ENCODE measurements around the gene COLEC12. TPM values are rescaled to one million over a fixed set of nuclear protein-coding genes. Genes with fewer than 3 reads are reported as not detected.

COLEC12 gene
- total and polyA plus RNA-seq, 10 of the 15 experiments (the other 5 are each of a cell fraction or from before 2014, with no cell fraction given), result 0.04 to 0.05 TPM; not detected in 8

DNA sequence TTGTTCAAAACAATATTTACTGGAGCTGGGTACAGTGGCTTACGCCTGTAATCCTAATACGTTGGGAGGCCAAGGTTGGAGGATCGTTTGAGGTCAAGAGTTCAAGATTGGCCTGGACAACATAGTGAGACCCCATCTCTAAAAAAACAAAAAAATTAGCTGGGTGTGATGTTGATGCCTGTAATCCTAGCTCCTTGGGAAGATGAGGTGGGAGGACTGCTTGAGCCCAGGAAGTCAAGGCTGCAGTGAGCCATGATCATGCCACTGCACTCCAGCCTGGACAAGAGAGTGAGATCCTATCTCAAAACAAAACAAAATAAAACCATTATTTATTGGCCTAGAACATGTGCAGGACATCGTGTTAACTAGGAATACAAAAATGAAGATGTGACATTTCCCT lies 77.5 kb downstream of the COLEC12 start (continued):
- TF ChIP-seq, protein P1, sequence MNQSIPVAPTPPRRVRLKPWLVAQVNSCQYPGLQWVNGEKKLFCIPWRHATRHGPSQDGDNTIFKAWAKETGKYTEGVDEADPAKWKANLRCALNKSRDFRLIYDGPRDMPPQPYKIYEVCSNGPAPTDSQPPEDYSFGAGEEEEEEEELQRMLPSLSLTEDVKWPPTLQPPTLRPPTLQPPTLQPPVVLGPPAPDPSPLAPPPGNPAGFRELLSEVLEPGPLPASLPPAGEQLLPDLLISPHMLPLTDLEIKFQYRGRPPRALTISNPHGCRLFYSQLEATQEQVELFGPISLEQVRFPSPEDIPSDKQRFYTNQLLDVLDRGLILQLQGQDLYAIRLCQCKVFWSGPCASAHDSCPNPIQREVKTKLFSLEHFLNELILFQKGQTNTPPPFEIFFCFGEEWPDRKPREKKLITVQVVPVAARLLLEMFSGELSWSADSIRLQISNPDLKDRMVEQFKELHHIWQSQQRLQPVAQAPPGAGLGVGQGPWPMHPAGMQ (IDR thresholded peaks at IDR 0.05; ENCODE audit: borderline replicate concordance), result no peak
- TF ChIP-seq RUNX3 (IDR thresholded peaks at IDR 0.05; ENCODE audit: low read length) (no peak), EP300 (IDR thresholded peaks at IDR 0.05; ENCODE audit: borderline replicate concordance in 1 of 2, control insufficient read depth in 1 of 2, low read depth in 2 of 2, low read length in 2 of 2) (no peak)
- TF ChIP-seq, protein P2, sequence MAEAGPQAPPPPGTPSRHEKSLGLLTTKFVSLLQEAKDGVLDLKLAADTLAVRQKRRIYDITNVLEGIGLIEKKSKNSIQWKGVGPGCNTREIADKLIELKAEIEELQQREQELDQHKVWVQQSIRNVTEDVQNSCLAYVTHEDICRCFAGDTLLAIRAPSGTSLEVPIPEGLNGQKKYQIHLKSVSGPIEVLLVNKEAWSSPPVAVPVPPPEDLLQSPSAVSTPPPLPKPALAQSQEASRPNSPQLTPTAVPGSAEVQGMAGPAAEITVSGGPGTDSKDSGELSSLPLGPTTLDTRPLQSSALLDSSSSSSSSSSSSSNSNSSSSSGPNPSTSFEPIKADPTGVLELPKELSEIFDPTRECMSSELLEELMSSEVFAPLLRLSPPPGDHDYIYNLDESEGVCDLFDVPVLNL (IDR thresholded peaks at IDR 0.05; ENCODE audit: low read depth, low read length), result no peak

DNA sequence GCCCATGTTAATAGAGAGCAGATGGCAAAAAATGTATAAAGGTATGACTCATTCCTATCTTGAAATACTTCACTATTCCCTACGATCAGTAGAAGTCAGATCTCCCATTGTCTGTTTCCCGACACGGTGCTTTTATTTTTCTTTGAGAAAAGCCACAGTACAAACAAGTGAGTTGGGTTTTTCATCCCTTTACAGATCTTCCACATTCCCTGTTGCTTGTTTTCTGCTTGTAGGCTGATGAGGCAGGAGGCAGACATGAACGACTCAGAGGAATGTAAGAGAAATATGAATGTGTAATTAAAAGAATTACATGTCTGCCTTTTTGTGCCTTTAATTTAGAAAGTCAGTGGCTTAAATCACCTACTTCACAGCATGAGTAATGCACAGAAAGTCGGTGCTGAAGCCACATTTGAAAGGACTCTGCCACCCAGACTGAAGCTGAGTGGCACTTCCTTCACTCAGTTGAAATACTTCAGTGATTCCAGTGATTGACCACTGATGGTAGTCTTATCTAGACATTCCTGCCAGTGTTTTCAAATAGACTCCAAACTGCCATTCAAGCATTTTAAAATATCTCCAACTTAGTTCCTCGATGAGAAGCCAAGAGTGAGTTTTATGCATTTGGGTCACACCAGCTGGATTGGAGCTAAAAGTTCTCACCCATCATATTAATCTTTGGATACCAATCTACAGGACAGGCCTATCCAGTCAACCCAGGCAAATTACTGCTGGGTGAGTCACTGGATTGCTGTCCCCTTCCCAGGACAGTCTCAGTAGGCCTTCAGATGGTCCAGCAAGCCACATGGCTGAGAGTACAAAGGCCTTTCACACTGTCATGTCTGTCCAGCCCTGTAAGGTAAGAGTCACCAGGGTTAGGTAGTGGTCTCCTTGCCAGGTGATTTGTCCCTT lies 79.0 kb downstream of the COLEC12 start:
- 3% methylated on average over 6 of the region's 6 CpGs for WGBS (ENCODE audit: insufficient coverage, insufficient replicate concordance, low lambda C conversion rate, missing lambda C conversion rate)
- Histone ChIP-seq H3K9me3 (replicated peaks; ENCODE audit: control insufficient read depth, insufficient read depth, low read length) (no peaks in the 10 kb centered on the region), H3K9ac (ENCODE audit: control insufficient read depth, insufficient read depth, low read length) (no peak overlapping the region), H4K20me1 (ENCODE audit: control insufficient read depth, insufficient read depth) (no peaks in the 10 kb centered on the region), H3K79me2 (ENCODE audit: control insufficient read depth, insufficient read depth, low read length) (no peaks in the 10 kb centered on the region), H2AFZ (ENCODE audit: control insufficient read depth, low read depth, low read length) (no peak overlapping the region), H3K27ac (ENCODE audit: control insufficient read depth, insufficient read depth) (no peak overlapping the region), H3K4me1 (ENCODE audit: control insufficient read depth, insufficient read depth, low read length) (no peaks in the 10 kb centered on the region), H3K27me3 (replicated peaks in 1 of 2; ENCODE audit: control insufficient read depth in 2 of 2, insufficient read depth in 2 of 2, low read length in 1 of 2) (no peaks in the 10 kb centered on the region; a peak in 1 of 4 replicates), H3K36me3 (ENCODE audit: control insufficient read depth in 2 of 2, insufficient read depth in 2 of 2, low read length in 1 of 2) (no peaks in the 10 kb centered on the region), H3K4me3 (no peak overlapping the region), H3K4me2 (ENCODE audit: control insufficient read depth, insufficient read depth) (no peak overlapping the region)
- no peak for TF ChIP-seq RAD21 (IDR thresholded peaks at IDR 0.05; ENCODE audit: insufficient read depth, low read depth, low read length)
- TF ChIP-seq ZZZ3 (IDR thresholded peaks at IDR 0.05; ENCODE audit: control insufficient read depth, insufficient read length, low read depth), result no peak
- no peak for TF ChIP-seq FOXM1 (IDR thresholded peaks at IDR 0.05; ENCODE audit: low read depth, low read length)
- RAD21 ChIA-PET (ENCODE audit: unreplicated experiment), result no interaction called here
- DNase-seq (ENCODE audit: low read depth, low spot score) (no peak), FAIRE-seq (no peak), ATAC-seq (no peak)
- CTCF ChIA-PET, result no interaction called here
- in situ Hi-C loops (cut with MboI), result no loop called here
- BruUV-seq (replicated peaks), result no TSS peak
- intact Hi-C loops (cut with micrococcal nuclease; ENCODE audit: unreplicated experiment), result no loop called here
- SMC1A ChIA-PET (ENCODE audit: uncharacterized antibody, unreplicated experiment), result no interaction called here
- POLR2A ChIA-PET, result no interaction called here

Measured in GM12878 (cell line).